Thyroid gland (tissue), 4 donors: ENCODE data around the gene NLK.

Experiments
- CTCF ChIP-seq, 6 experiments: fragments of 200-600 bp in 3 of 6; fragments of 450-650 bp in 3 of 6; sonication (generic) in 3 of 6; IDR thresholded peaks; one replicate each; pipeline ENCODE4 v1.5.1; 2016 to 2019; ENCODE audit warnings: antibody characterized with exemption in 6 of 6, mild to moderate bottlenecking in 2 of 6, inconsistent platforms in 1 of 6, moderate library complexity in 1 of 6
- POLR2A ChIP-seq, 2 donors: fragments of 450-650 bp; IDR thresholded peaks; one replicate each; pipeline ENCODE4 v1.6.1; 2017; ENCODE audit warnings: antibody characterized with exemption in 2 of 2, mild to moderate bottlenecking in 2 of 2, moderate library complexity in 1 of 2

GRCh38 chr17:27997044-27997401 is 45.5 kb upstream of the NLK start:
- no peak for TF ChIP-seq CTCF (IDR thresholded peaks at IDR 0.05)
- TF ChIP-seq POLR2A (IDR thresholded peaks at IDR 0.05), result no peak
